Vagina (tissue), 2 donors: Measurements from ENCODE around the gene CAMK2B. TPM values are rescaled to one million over a fixed set of nuclear protein-coding genes. Genes with fewer than 3 reads are reported as not detected.

Source experiments
- DNase-seq, 2 donors: peaks; one replicate each; pipeline ENCODE4 v3.0.0-alpha.2; 2017; ENCODE audit errors: extremely low spot score in 2 of 2
- H3K27ac ChIP-seq: fragments of 200-600 bp; sonication (generic); one replicate; pipeline ENCODE4 v1.5.1; 2019
- H3K27me3 ChIP-seq: fragments of 200-600 bp; sonication (generic); one replicate; pipeline ENCODE4 v1.5.1; 2019
- H3K36me3 ChIP-seq, 2 donors: fragments of 200-600 bp; sonication (generic); one replicate each; pipeline ENCODE4 v1.5.1; 2017 to 2019
- H3K4me1 ChIP-seq: fragments of 200-600 bp; sonication (generic); one replicate; pipeline ENCODE4 v1.5.1; 2019
- H3K4me3 ChIP-seq, 2 donors: fragments of 200-600 bp; sonication (generic); 1 replicate in 1 of 2; 2 replicates in 1 of 2; pipeline ENCODE4 v1.5.1; 2016 to 2019
- H3K9me3 ChIP-seq: fragments of 200-600 bp; sonication (generic); one replicate; pipeline ENCODE4 v1.5.1; 2019
- CTCF ChIP-seq, 3 experiments: fragments of 450-650 bp in 2 of 3; fragments of 200-600 bp in 1 of 3; sonication (generic) in 1 of 3; IDR thresholded peaks; one replicate each; pipeline ENCODE4 v1.5.1; 2017 to 2019; ENCODE audit warnings: antibody characterized with exemption in 3 of 3, mild to moderate bottlenecking in 2 of 3, moderate library complexity in 2 of 3
- POLR2A ChIP-seq, 2 donors: fragments of 450-650 bp; IDR thresholded peaks; one replicate each; pipeline ENCODE4 v1.6.1; 2017; ENCODE audit warnings: antibody characterized with exemption in 2 of 2, mild to moderate bottlenecking in 2 of 2, moderate library complexity in 2 of 2
- POLR2AphosphoS5 ChIP-seq, 2 donors: sonication (generic); formaldehyde crosslinking; IDR thresholded peaks; one replicate each; pipeline ENCODE4 v1.9.0; 2017; ENCODE audit warnings: antibody characterized with exemption in 2 of 2, mild to moderate bottlenecking in 2 of 2, low read depth in 1 of 2; ENCODE audit not compliant: insufficient read depth in 1 of 2
- intact Hi-C: fragments of 100-400 bp; cut with DNase I; formaldehyde crosslinking; loops from one replicate; pipeline ENCODE4 v1.15.1; 2023
- total RNA-seq: library from RNA; depleted of rRNA; stranded (reverse); fragments of >200 nt; gene quantifications from one replicate; pipeline ENCODE4 v1.2.3, GENCODE V29; 2016

The CAMK2B gene
- total RNA-seq, 1 donor from 2014 or later, result 3.2 TPM

- no peak overlapping the region for H3K4me3 ChIP-seq
- TF ChIP-seq POLR2A (IDR thresholded peaks at IDR 0.05) (no peak), CTCF (IDR thresholded peaks at IDR 0.05) (no peak)
- intact Hi-C loops, result no loop called here
- H3K4me1 ChIP-seq, result no peaks in the 10 kb centered on the region
- H3K36me3 ChIP-seq, result no peaks in the 10 kb centered on the region
- H3K9me3 ChIP-seq, result no peaks in the 10 kb centered on the region
- no peak overlapping the region for H3K27ac ChIP-seq
- DNase-seq, result no peak
- H3K27me3 ChIP-seq, result no peaks in the 10 kb centered on the region
These were observed 52.9 kb downstream of the CAMK2B start for GRCh38 chr7:44272456-44272855.

GRCh38 chr7:44269943-44270493, 55.4 kb downstream of the CAMK2B start:
- H3K27ac ChIP-seq, result no peak overlapping the region
- H3K36me3 ChIP-seq, result no peaks in the 10 kb centered on the region
- H3K4me1 ChIP-seq, result no peaks in the 10 kb centered on the region
- no peak overlapping the region for H3K4me3 ChIP-seq
- no peaks in the 10 kb centered on the region for H3K9me3 ChIP-seq
- no peaks in the 10 kb centered on the region for H3K27me3 ChIP-seq
- no peak for DNase-seq
- intact Hi-C loops, result no loop called here
- TF ChIP-seq POLR2A (IDR thresholded peaks at IDR 0.05) (no peak), POLR2AphosphoS5 (IDR thresholded peaks at IDR 0.05; ENCODE audit: insufficient read depth in 1 of 2, low read depth in 1 of 2) (no peak), CTCF (IDR thresholded peaks at IDR 0.05) (no peak)

DNA sequence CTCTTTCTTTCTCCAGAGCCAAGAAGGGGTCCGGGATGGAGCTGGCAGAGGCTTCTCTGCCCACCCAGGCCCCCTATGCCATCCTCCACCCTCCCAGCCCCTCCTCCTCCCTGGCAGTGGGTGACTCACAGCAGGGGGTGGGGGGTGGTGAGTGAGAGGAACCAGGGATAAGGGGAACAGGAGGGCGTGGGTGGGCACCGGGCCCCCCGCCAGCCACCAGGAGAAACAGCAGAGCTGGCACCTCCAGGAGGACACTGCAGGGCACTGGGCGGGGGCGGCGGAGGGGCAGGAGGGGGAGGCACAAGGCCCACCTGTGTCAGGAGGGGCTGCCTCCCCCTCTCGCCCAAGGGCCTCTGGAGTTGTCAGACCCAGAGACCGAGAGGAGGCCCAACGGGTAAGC, 56.0 kb downstream of the CAMK2B start:
- no peaks in the 10 kb centered on the region for H3K27me3 ChIP-seq
- intact Hi-C loops, result no loop called here
- no peak overlapping the region for H3K4me3 ChIP-seq
- H3K4me1 ChIP-seq, result no peaks in the 10 kb centered on the region
- no peaks in the 10 kb centered on the region for H3K9me3 ChIP-seq
- TF ChIP-seq CTCF (IDR thresholded peaks at IDR 0.05), result no peak
- no peak for TF ChIP-seq POLR2A (IDR thresholded peaks at IDR 0.05)
- no peak for TF ChIP-seq POLR2AphosphoS5 (IDR thresholded peaks at IDR 0.05; ENCODE audit: insufficient read depth in 1 of 2, low read depth in 1 of 2)
- no peak for DNase-seq
- H3K36me3 ChIP-seq, result no peaks in the 10 kb centered on the region
- H3K27ac ChIP-seq, result no peak overlapping the region

DNA sequence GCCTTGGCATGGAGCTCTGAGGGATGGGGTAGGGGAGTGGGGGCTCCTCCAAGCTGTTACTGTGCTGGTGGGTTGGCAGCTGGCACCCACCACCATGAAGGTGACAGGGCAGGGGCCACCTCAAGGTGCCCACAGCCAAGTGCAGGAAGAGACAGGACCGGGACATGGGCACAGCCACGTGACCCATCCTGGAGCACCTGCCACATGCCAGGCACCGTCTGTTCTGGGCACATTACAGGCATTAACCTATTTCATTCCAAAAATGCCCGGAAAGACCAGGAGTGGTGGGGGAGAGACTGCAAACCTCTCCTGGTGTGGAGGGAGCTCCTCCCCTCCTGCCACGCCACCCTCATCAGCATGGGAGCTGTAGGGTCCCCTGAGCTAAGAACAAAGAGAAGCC, 56.7 kb downstream of the CAMK2B start:
- intact Hi-C loops, result no loop called here
- Histone ChIP-seq H3K36me3 (no peaks in the 10 kb centered on the region), H3K9me3 (no peaks in the 10 kb centered on the region), H3K27me3 (no peaks in the 10 kb centered on the region), H3K4me1 (peaks cover 4% of the 10 kb centered on the region), H3K4me3 (no peak overlapping the region), H3K27ac (no peak overlapping the region)
- no peak for DNase-seq
- no peak for TF ChIP-seq CTCF (IDR thresholded peaks at IDR 0.05)
- TF ChIP-seq POLR2A (IDR thresholded peaks at IDR 0.05), result no peak
- TF ChIP-seq POLR2AphosphoS5 (IDR thresholded peaks at IDR 0.05; ENCODE audit: insufficient read depth in 1 of 2, low read depth in 1 of 2), result no peak

GRCh38 chr7:44267719-44268421, 57.5 kb downstream of the CAMK2B start:
- H3K27ac ChIP-seq, result no peak overlapping the region
- H3K27me3 ChIP-seq, result no peaks in the 10 kb centered on the region
- no peak for DNase-seq
- H3K4me3 ChIP-seq, result no peak overlapping the region
- no peaks in the 10 kb centered on the region for H3K9me3 ChIP-seq
- intact Hi-C loops, result no loop called here
- no peaks in the 10 kb centered on the region for H3K36me3 ChIP-seq
- no peak for TF ChIP-seq POLR2AphosphoS5 (IDR thresholded peaks at IDR 0.05; ENCODE audit: insufficient read depth in 1 of 2, low read depth in 1 of 2)
- TF ChIP-seq CTCF (IDR thresholded peaks at IDR 0.05), result no peak
- no peak for TF ChIP-seq POLR2A (IDR thresholded peaks at IDR 0.05)
- peaks cover 12% of the 10 kb centered on the region for H3K4me1 ChIP-seq
